NCI-H2107 treated with DMSO at 0.1 percent for 48 hours (cell line): ENCODE results near the gene METTL16.
"Not testable (repeated sequence)": the region's sequence is repeated elsewhere in the genome, so short reads cannot be mapped to it uniquely, and the experiment has no call there.

ENCODE experiments used
- DNase-seq: peaks from one replicate; lab custom pipeline; 2025; ENCODE audit not compliant: unreplicated experiment; lab: John Stamatoyannopoulos, UW

The METTL16 gene

GRCh38 chr17:2452216-2452750, 59.4 kb downstream of the METTL16 start:
- DNase-seq = no peak

DNA sequence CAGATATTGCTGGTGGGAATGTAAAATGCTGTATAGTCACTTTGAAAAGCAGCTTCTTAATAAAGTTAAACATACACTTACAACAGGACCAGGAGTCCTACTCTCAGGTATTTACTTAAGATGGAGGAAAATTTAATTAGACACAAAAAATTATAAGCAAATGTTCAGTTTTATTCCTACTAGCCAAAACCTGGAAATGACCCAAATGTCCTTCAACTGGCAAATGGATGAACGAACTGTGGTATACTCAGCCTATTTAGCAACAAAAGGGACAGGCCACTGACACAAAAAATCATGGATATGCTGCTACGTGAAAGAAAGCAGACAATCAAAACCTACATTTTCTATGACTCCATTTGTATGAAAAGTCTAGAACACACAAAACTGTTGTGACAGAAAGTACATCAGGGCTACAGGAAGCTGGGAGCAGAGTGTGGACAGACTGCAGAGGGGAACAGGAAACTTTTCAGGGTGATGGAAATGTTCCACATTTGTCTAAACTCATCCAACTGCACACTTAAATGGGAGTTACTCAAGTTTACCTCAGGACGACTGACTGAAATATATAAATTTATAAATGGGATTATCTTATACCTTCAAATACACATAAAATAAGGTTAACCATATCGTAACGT, 61.6 kb downstream of the METTL16 start:
- DNase-seq = no peak

GRCh38 chr17:2449486-2449885, 62.2 kb downstream of the METTL16 start:
- DNase-seq = no peak

GRCh38 chr17:2447479-2447878, 64.2 kb downstream of the METTL16 start:
- not testable (repeated sequence) for DNase-seq

GRCh38 chr17:2445638-2446037, 66.0 kb downstream of the METTL16 start:
- no peak for DNase-seq

- no peak for DNase-seq
Observed at GRCh38 chr17:2444382-2444781, 67.3 kb downstream of the METTL16 start.

DNA sequence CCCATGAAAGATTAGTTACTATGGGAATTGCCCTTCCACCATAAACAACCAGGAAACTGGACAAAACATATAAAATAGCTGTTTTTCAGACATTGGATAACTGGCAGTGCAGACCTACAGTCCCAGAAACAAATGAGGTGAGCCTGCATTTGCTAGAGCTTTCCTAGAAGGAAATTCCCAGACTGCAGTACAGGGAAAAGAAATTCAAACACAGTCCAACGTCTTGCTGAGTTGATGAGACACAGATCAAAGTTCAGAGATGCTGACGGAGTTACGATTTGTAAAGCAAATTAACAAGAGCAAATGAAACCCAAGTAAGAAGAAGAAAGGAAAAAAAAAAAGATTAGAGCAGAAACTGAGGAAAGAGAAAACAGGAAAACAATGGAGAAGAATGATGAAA, 69.5 kb downstream of the METTL16 start:
- no peak for DNase-seq

GRCh38 chr17:2440930-2441329, 70.8 kb downstream of the METTL16 start:
- no peak for DNase-seq

DNA sequence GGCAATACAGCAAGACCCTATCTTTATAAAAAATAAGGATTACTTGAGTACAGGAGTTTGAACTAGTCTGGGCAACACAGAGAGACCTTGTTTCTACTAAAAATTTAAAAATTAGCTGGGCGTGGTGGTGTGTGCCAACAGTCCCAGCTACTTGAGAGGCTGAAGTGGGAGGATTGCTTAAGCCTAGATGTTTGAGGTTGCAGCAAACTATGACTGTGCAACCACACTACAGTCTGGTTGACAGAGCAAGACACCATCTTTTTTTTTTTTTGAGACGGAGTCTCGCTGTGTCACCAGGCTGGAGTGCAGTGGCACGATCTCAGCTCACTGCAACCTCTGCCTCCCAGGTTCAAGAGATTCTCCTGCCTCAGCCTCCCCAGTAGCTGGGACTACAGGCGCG, 71.7 kb downstream of the METTL16 start:
- DNase-seq = not testable (repeated sequence)

DNA sequence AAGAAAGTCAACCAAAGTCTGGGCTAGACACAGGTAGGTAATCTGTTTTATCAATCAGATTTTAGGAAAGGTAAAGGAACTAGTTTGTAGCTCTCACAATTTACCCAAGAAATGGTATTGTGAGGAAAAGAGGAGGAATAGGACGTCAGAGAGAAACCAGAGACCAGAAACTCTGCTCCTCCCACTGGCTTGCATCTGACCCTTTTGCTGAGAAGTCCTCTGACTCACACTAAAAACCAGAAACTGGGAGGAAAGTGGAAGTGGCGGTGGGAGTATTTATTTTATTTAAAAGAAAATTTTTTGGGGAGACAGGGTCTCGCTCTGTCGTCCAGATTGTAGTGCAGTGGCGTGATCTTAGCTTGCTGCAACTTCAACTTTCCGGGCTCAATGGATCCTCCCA, 72.9 kb downstream of the METTL16 start:
- no peak for DNase-seq

GRCh38 chr17:2436316-2436905, 75.3 kb downstream of the METTL16 start:
- peak; percentile 90 for DNase-seq

DNA sequence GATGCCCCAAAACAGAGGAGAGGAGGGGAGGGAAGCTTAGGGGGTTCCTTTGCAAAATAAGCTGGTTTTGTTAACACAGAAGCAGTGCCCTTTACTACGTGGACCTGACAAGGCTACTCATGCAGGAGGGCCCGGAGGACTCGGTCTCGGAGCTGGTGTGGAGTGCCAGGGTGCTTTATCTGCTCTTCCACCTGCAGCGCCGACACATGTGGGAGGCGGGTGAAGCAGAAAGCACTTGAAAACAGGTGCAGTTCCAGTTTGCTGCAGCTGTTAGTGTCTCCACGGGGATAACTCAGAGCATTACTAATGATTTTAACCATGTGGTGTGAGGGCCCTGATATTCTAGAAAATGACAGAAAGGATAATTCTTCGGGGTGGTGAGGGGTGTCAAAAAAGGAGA, 75.8 kb downstream of the METTL16 start:
- peak; percentile 64 for DNase-seq

- peak; percentile 39 for DNase-seq
Observed at GRCh38 chr17:2435181-2435741, 76.4 kb downstream of the METTL16 start.

DNA sequence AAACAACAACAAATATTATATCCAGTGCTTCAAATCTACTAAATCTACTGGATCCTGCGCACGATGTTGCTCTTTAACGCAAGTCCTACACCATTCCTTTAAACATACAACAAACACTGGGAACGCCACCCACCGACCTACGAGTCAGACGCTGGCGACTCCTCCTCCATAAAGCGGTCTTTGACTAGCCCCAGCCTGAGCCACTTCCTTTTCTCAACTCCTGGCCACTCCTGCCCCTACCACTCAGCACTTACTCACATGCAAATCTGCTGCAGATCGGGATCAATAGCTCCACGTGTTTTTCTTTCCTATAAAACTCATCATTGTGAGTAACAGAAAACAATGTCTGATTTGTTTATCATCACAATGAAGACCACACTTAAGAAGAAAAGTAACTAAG, 78.0 kb downstream of the METTL16 start:
- no peak for DNase-seq

DNA sequence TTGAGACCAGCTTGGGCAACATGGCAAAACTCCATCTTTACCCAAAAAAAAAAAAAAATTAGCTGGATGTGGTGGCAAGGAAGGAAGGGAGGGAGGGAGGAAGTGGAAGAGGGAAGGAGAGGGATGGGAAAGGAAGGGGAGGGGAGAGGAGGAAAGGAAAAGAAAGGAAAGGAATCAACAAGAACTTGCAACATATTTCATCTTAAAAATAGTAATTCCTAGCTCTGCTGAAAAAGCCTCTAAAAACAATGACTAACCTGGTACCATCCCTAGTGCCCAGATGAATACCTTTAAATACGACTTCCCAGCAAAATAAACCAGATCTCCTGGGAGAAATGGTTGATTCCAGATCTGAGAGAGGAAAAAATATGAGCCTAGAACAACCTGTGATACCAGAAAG, 83.8 kb downstream of the METTL16 start:
- DNase-seq = no peak

DNA sequence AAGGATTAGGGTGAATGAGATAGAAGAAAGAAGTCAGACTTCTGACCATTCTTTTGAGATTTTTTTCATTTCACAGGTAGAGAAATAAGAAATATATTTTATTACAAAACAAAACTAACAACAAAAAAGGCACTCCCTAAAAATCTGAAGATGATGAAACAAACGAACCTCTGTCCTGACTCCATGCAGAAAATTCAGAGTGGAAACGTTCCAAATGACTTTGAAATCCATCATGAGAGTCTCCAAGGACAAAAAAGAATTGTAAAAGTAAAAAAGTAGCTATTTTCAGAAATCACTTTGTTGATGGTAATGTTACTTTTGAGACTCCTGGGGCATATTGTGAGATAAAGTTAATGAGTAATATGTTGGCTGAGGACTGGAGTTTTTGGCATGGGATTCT, 84.5 kb downstream of the METTL16 start:
- DNase-seq = no peak

DNA sequence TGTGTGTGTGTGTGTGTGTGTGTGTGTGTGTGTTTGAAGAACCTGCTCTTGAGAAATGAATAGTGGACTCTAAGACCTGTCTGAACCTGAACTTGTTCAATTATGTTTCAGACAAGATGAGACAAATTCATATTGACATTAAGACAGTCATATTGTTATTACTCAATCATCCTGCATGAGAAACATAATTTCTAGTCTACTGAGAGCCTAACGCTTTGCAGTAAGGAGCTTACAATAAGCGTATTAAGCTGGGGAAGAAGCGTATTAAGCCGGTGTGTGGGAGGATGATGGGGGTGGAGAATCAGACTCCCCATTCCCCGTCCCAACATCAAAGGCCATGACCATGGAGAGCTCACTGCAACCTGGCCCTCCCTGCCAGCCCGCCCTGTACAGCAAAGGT, 88.4 kb downstream of the METTL16 start:
- no peak for DNase-seq

GRCh38 chr17:2421315-2422147, 90.2 kb downstream of the METTL16 start:
- no peak for DNase-seq

DNA sequence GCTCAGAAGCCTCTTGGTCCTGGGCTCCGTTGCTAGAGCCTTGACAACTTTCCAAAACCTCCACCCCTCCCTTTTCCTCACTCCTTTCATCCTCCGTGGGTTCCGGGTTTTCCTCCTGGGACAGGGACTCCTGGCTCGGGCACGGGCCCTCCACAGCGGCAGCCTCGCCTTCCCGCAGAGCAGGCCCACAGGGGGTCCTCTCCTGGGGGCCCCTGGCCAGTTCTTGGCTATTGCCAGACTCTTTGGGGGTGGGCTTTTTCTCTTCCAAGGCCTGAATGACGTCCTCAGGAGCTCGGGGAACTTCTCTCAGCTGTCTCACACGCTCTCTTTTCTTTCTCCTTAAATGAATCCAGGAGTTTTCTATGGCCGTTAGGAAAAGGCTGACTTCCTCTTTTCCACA, 91.5 kb downstream of the METTL16 start:
- no peak for DNase-seq

- DNase-seq = no peak
Observed at GRCh38 chr17:2419486-2419885, 92.2 kb downstream of the METTL16 start.

DNA sequence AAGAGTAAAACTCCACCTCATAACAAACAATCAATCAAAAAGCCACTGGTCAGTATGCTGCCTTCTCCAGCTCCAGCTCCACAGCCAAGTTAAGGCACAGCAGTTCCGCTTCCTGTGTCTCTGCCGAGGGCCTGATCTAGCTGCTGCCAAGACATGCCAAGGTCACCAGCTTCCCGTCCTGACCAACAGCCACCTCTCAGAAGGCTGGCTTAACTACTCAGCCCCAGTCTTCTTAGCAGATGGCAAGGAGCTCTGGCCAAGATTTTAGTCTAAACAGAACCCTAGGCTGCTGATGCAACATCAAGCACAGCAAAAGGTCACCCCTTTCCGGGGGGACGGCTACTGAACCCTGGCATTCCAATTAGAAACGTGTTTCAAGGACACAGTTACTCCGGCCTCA, 93.1 kb downstream of the METTL16 start:
- DNase-seq = no peak
